Large intestine (tissue), 3 donors: Measurements from ENCODE around the gene WHRN. TPM values are rescaled to one million over a fixed set of nuclear protein-coding genes. Genes with fewer than 3 reads are reported as not detected.

ENCODE experiments used
- DNase-seq, 2 donors: peaks; one replicate each; pipeline versions ENCODE4 v3.0.0 to v3.0.0-alpha.2; 2013
- H3K27ac ChIP-seq: one replicate; pipeline ENCODE4 v1.5.1; 2013; ENCODE audit warnings: low read length
- H3K27me3 ChIP-seq: 2 replicates; pipeline ENCODE4 v1.6.1; 2013; ENCODE audit warnings: low read length; ENCODE audit not compliant: control insufficient read depth, insufficient read depth
- H3K36me3 ChIP-seq: 2 replicates; pipeline ENCODE4 v1.6.1; 2013; ENCODE audit warnings: low read length; ENCODE audit not compliant: control insufficient read depth, insufficient read depth
- H3K4me1 ChIP-seq: one replicate; pipeline ENCODE4 v1.6.1; 2013; ENCODE audit warnings: low read length; ENCODE audit not compliant: control insufficient read depth, insufficient read depth
- H3K4me3 ChIP-seq: one replicate; pipeline ENCODE4 v1.5.1; 2013; ENCODE audit warnings: low read length
- H3K9me3 ChIP-seq: one replicate; pipeline ENCODE4 v1.6.1; 2013; ENCODE audit warnings: mild to moderate bottlenecking, low read depth, low read length, moderate library complexity; ENCODE audit not compliant: control insufficient read depth
- WGBS: methylation state at CpG from one replicate; pipeline ENCODE4 v1.1.5; 2013; ENCODE audit warnings: low lambda C conversion rate; ENCODE audit not compliant: insufficient coverage; 5-methylcytosine and 5-hydroxymethylcytosine counted together
- polyA plus RNA-seq: library from polyadenylated mRNA; unstranded; fragments of 120-200 nt; gene quantifications from one replicate; pipeline ENCODE4 v1.2.1, GENCODE V29; 2013

Gene WHRN
- polyA plus RNA-seq, 1 donor = 10.2 TPM

DNA sequence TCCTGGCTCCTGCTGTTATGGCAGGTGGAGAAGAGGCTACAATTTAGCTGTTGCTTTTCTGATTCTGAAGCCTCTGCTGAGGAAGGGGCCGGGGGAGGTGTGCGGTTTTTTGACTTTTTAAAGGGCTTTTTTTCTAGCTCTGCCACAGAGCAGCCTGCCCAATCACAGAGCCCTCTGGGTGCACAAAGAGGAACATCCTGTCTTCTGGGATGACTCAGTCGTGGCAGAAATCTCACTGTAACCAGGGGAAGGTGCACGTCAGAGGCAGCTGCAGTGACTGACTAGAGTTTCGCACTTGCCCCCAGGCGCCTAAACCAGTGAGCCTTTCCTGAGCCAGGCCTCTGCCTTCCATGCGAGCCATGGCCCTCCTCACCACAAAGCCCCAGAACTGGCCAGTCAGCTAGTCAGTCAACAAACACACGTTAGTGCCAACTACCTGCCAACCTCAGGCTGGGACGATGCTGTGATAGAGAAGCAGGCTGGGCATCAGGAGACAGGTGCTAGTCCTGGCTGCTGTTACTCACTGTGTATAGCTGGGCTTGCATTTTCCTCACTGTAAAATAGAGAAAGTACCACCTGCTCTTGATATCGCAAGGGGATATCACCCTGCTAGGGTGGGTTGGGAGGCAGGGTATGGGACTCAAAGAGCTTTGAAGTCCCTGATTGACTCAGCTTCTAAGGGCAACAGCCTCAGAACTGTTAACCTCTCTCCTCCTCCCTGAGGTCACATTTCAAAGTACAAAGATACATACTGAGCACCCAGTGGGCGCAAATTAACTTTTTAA is 119.7 kb downstream of the WHRN start:
- peak; percentile 33 to 72 for DNase-seq
- H3K4me1 ChIP-seq = peaks cover 26% of the 10 kb centered on the region
- 40% methylated on average over 1 of the region's 11 CpGs for WGBS

DNA sequence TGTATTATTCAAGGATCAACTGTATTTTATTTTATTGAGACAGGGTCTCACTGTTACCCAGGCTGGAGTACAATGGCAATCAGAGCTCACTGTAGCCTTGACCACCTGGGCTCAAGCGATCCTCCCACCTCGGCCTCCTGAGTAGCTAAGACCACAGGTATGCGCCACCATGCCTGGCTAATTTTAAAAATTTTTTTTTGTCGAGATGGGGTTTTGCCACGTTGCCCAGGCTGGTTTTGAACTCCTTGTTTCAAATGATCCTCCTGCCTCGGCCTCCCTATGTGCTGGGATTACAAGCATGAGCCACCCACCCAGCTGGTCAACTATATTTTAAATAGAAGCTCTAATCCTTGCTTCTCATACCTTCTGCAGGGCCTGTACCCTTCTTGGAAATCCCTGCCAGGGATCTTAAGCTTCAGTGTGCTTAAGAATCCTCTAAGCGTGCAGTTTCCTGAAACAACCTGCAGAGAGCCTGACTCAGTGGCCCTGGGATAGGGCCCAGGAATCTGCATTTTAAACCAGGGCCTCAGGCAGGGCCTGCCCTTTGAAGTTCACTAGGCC is 120.4 kb downstream of the WHRN start:
- Histone ChIP-seq H3K36me3 (peaks cover 12% of the 10 kb centered on the region), H3K9me3 (no peaks in the 10 kb centered on the region), H3K4me3 (no peak overlapping the region), H3K27ac (no peak overlapping the region), H3K27me3 (no peaks in the 10 kb centered on the region), H3K4me1 (peaks cover 26% of the 10 kb centered on the region)
- no peak for DNase-seq
- WGBS = no CpG with 5 or more reads among the region's 7 CpGs

More for the DNA sequence above, 119.7 kb downstream of the WHRN start:
- peak overlapping the region; percentile 49 for H3K4me3 ChIP-seq
- H3K9me3 ChIP-seq = no peaks in the 10 kb centered on the region
- H3K27me3 ChIP-seq = no peaks in the 10 kb centered on the region
- peak overlapping the region; percentile 67 for H3K27ac ChIP-seq
- H3K36me3 ChIP-seq = peaks cover 9% of the 10 kb centered on the region

DNA sequence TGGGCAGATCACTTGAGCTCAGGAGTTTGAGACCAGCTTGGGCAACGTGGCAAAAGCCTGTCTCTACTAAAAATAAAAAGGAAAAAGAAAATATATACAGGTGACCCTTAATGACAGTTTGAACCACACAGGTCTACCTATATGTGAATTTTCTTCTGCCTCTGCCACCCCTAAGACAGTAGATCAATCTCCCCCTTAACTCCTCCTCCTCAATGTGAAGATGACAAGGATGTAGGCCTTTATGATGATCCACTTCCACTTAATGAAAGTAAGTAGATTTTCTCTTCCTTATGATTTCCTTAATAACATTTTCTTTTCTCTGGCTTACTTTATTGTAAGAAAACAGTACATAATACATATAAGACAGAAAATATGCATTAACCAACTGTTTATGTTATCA is 120.9 kb downstream of the WHRN start:
- H3K4me1 ChIP-seq = peaks cover 26% of the 10 kb centered on the region
- no peaks in the 10 kb centered on the region for H3K27me3 ChIP-seq
- H3K36me3 ChIP-seq = peaks cover 14% of the 10 kb centered on the region
- no CpG with 5 or more reads among the region's 1 CpG for WGBS
- no peak overlapping the region for H3K4me3 ChIP-seq
- no peak overlapping the region for H3K27ac ChIP-seq
- no peak for DNase-seq
- H3K9me3 ChIP-seq = no peaks in the 10 kb centered on the region

DNA sequence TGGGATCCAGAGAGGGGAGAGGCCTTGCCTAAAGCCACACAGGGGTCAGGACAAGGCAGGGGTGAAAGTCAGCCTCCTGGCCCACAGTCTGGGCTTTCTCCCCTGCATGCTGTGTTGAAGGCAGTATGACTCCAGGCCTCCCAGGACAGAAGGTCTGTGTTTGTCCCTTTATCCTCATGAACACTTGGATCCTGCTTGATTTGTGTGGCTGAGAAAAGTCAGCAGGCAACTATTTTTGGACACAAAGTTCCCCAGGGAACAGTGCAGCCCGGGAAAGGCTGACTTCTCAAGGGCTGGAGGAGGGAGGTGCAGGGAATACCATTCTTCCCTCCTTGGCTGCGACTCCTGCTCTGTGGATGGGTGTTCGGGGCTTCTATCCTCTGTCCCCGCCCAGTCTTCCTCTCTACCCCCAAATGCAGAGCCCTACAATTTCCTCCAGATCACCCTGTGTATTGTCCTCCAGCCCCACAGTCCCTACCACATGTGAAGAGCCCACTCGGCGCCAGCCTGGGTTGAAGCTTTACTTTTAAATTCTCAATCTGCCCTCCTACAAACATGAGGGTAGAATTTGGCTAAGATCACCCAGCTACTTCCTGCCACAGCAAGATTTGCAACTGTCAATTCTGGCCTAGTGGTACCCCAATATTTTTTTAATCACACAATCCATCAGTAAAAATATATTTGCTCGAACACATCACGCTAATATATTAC is 121.6 kb downstream of the WHRN start:
- H3K27ac ChIP-seq = peak overlapping the region; percentile 34

DNA sequence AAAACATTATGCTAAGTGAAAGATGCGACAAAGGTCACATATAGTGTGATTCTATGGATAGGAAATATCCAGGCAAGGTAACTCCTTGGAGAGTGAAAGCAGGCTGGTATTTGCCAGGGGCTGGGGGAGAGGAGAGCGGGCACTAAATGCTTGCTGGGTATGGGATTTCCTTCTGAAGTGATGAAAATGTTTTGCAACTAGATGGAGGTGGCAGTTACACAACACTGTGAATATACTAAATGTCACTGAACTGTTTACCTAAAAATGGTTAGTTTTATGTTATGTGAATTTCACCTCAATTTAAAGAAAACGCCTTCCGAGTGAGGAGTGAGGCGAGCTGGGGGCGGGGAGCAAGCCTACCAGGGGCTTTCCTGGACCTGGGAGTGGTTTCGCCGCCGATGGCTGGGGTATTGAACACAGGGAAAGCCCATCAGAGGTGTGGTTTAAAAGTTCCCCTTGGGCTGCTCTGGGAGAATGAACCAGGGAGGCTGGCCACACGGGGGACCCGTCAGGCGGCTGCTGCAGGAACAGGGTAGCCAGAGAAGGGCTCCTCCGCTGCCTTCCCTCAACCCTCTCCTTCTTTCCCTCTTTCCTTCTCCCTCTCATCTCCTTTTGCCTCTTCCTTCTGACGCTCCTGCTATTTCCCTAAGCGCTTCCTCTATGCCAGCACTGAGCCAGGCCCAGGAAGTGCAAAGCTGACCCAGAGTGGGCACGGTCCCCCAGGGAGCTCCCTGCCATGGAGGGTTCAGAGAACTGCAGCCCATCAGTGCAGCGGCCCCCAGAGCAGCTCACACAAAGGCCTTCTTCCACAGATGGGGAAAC is 122.4 kb downstream of the WHRN start:
- Histone ChIP-seq H3K4me1 (peaks cover 21% of the 10 kb centered on the region), H3K27me3 (no peaks in the 10 kb centered on the region), H3K9me3 (no peaks in the 10 kb centered on the region), H3K4me3 (no peak overlapping the region), H3K36me3 (peaks cover 27% of the 10 kb centered on the region), H3K27ac (peak overlapping the region; percentile 34)
- 73% methylated on average over 5 of the region's 17 CpGs for WGBS
- DNase-seq = no peak

More for the DNA sequence above, 121.6 kb downstream of the WHRN start:
- H3K27me3 ChIP-seq = no peaks in the 10 kb centered on the region
- no peaks in the 10 kb centered on the region for H3K9me3 ChIP-seq
- H3K4me3 ChIP-seq = no peak overlapping the region
- H3K4me1 ChIP-seq = peaks cover 26% of the 10 kb centered on the region
- WGBS = no CpG with 5 or more reads among the region's 8 CpGs
- peaks cover 21% of the 10 kb centered on the region for H3K36me3 ChIP-seq
- DNase-seq = no peak

DNA sequence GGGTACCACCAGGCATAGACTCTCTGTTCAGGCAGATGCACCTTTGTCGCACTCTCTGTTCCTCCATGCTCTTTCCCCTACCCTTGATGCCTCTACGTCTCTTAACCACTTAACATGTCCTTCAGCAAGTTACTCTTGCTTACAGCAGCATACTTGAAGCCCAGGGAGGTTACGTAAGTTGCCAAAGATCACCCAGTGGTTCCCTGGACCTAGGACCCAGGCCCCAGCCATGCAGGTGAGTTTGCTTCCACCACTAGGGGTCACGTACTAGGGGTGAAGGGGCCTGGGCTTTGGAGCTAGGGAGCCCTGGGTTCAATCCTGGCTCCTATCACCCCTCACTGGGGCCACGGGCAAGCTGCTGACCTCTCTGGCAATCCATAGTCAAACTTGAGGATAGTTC is 126.4 kb downstream of the WHRN start:
- H3K4me1 ChIP-seq = no peaks in the 10 kb centered on the region

DNA sequence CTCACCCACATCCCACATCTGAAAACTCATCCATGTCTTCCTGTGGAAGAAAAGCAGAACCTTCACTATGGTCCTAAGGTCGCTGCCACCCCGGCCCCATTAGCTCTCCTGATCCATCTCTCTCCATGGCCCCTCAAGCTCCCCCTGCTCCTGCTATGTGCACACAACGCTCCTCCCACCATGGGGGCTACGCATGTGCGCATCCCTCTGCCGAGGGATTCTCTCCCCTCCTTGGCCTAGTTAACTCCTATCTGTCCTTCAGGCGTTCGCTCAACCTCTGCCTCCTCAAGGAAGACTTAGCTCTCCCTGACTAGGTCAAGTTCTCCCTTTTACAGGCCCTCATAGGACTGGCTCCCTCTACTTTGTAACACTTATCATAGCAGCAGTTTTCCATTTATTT is 127.3 kb downstream of the WHRN start:
- Histone ChIP-seq H3K9me3 (no peaks in the 10 kb centered on the region), H3K27ac (no peak overlapping the region), H3K4me3 (no peak overlapping the region), H3K4me1 (no peaks in the 10 kb centered on the region), H3K36me3 (peaks cover 52% of the 10 kb centered on the region), H3K27me3 (no peaks in the 10 kb centered on the region)
- DNase-seq = no peak
- no CpG with 5 or more reads among the region's 8 CpGs for WGBS

More for the DNA sequence above, 126.4 kb downstream of the WHRN start:
- no peaks in the 10 kb centered on the region for H3K9me3 ChIP-seq
- no peak overlapping the region for H3K27ac ChIP-seq
- no CpG with 5 or more reads among the region's 5 CpGs for WGBS
- H3K27me3 ChIP-seq = no peaks in the 10 kb centered on the region
- H3K36me3 ChIP-seq = peaks cover 46% of the 10 kb centered on the region
- DNase-seq = no peak
- H3K4me3 ChIP-seq = no peak overlapping the region

DNA sequence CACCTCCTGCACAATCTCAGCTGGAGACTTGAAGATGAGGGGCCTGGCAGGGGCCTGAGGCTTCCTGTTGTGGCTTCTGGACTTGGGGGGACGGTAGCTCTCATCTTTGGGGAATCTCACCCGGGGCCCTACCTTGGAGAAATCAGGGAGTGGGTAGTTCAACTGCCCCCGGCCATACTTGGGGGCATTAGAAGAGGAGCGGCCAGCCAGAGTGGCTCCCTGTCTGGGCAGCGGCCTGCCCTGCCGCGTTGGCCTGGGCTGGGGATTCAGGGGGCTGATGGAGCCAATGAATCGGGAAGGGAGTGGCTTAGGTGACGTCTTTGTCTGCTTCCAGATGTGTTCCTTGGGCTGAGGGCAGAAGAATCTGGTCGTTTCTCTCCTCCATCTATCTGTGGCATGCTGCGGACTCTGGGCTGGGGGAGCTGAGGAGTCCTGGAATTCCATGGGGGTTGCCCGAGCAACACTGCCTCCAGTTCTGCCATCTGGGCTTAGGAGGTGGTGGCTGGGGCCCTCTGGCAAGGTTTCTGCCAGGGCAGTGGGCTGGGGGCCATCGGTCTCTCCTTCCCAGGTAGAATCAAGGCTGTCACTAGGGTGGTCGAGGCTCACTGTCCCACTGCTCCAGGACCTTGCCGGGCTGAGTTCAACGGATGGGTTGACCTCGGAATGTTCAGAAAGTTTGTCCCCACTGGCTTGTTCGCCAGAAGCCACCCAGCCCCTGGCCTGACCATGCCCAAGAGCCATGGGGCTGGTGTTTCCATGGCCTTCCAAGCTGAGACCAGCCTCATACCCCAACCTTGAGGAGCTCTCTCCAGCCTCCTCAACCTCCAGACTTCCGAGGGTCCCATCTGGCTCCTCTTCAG is 128.5 kb downstream of the WHRN start:
- Histone ChIP-seq H3K9me3 (no peaks in the 10 kb centered on the region), H3K27me3 (no peaks in the 10 kb centered on the region), H3K27ac (no peak overlapping the region), H3K4me3 (no peak overlapping the region), H3K4me1 (no peaks in the 10 kb centered on the region), H3K36me3 (peaks cover 59% of the 10 kb centered on the region)
- DNase-seq = no peak
- no CpG with 5 or more reads among the region's 19 CpGs for WGBS

DNA sequence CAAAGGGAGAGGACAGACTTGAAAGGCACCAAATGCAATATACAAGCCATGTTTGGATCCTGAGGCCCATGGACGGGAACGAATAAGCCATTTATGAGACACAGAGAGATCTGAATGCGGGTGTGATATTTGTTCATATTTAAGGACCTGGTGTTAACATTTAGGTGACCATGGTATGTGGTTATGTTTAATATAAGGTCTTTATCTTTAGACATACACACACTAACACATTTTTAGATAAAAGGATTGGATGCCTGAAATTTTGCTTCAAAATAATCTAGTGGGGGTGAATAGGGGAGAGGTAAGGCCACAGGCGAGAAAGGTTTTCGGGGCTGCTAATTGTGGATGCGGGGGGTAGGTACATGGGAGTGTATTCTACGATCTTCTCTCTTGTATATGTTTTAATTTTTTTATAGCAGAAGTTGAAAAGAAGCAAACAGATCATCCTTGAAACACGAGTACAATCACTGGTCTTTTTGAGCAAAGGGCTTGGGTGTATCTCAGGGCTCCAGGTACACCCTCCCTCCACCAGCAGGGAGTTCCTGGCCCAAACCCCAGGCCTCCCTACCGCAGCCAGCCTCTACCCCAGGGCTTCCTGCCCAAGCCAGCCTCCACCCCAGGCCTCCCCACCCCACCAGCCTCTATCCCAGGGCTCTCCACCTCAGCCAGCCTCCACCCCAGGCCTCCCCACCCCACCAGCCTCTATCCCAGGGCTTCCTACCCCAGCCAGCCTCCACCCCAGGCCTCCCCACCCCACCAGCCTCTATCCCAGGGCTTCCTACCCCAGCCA is 129.7 kb downstream of the WHRN start:
- H3K27ac ChIP-seq = no peak overlapping the region
- H3K9me3 ChIP-seq = no peaks in the 10 kb centered on the region
- no peak overlapping the region for H3K4me3 ChIP-seq
- no peak for DNase-seq
- H3K36me3 ChIP-seq = peaks cover 57% of the 10 kb centered on the region
- H3K4me1 ChIP-seq = no peaks in the 10 kb centered on the region
- WGBS = 93% methylated on average over 6 of the region's 9 CpGs
- no peaks in the 10 kb centered on the region for H3K27me3 ChIP-seq
